ENCODE results near the gene HGS. TPM values are rescaled to one million over a fixed set of nuclear protein-coding genes. Genes with fewer than 3 reads are reported as not detected.
A peak's percentile ranks its signal among the peaks of the same experiment; 100 is the strongest.
"Not testable (repeated sequence)": the region's sequence is repeated elsewhere in the genome, so short reads cannot be mapped to it uniquely, and the experiment has no call there.

HGS gene
- total RNA-seq, 3 donors from 2014 or later, result 91.4 to 126 (median 102) TPM

DNA sequence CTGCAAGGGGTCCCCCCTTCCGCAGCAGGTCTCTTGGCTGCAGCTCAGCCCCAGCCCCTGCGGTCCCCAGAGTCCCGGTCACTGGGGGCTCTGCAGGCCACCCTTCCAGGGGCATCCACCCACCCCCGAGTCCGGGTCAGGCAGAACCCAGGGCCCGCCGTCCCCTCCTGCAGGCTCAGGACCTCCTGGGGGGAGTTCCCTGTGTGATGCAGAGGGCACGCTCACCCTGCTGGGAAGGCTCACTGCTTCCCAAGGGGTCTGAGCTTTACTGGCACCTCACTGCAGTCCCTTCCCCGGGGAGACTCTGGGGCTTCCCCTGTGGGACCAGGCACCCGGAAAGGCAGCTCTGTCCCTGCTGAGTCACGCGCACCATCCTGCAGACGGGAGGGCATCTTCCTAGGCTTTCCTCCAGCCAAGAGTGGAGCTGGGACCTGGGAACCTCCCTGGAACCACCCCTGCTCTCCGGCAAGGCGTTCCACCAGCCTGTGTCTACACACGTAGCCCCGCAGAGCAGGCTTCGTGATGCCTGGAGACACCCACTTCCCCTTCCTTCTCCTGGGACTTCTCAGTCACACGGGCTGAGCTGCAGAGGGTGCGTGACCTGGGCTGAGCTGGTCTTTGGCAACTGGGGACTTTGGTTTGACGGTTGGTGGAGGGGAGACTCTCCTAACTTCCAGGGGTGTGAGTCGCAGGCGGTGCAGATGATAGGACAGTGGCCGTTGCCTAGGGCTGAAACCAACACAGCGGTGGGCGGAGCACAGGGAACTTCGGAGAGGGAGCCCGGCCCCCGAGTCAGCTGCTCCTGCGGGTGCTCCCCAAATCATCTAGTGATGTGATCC lies 51.7 kb downstream of the HGS start:
- H3K36me3 ChIP-seq (ENCODE audit: low read depth), result no peaks in the 10 kb centered on the region
- peak; percentile 64 for ATAC-seq
- H3K4me1 ChIP-seq (ENCODE audit: low read depth), result peaks cover 30% of the 10 kb centered on the region
- TF ChIP-seq, protein P1, sequence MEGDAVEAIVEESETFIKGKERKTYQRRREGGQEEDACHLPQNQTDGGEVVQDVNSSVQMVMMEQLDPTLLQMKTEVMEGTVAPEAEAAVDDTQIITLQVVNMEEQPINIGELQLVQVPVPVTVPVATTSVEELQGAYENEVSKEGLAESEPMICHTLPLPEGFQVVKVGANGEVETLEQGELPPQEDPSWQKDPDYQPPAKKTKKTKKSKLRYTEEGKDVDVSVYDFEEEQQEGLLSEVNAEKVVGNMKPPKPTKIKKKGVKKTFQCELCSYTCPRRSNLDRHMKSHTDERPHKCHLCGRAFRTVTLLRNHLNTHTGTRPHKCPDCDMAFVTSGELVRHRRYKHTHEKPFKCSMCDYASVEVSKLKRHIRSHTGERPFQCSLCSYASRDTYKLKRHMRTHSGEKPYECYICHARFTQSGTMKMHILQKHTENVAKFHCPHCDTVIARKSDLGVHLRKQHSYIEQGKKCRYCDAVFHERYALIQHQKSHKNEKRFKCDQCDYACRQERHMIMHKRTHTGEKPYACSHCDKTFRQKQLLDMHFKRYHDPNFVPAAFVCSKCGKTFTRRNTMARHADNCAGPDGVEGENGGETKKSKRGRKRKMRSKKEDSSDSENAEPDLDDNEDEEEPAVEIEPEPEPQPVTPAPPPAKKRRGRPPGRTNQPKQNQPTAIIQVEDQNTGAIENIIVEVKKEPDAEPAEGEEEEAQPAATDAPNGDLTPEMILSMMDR (IDR thresholded peaks at IDR 0.05), result no peak
- H3K9me3 ChIP-seq, result no peaks in the 10 kb centered on the region
- peak; percentile 60 to 75 (median 73) for DNase-seq
- H3K4me3 ChIP-seq, result no peak overlapping the region
- intact Hi-C loops (cut with DNase I, micrococcal nuclease), result no loop called here

DNA sequence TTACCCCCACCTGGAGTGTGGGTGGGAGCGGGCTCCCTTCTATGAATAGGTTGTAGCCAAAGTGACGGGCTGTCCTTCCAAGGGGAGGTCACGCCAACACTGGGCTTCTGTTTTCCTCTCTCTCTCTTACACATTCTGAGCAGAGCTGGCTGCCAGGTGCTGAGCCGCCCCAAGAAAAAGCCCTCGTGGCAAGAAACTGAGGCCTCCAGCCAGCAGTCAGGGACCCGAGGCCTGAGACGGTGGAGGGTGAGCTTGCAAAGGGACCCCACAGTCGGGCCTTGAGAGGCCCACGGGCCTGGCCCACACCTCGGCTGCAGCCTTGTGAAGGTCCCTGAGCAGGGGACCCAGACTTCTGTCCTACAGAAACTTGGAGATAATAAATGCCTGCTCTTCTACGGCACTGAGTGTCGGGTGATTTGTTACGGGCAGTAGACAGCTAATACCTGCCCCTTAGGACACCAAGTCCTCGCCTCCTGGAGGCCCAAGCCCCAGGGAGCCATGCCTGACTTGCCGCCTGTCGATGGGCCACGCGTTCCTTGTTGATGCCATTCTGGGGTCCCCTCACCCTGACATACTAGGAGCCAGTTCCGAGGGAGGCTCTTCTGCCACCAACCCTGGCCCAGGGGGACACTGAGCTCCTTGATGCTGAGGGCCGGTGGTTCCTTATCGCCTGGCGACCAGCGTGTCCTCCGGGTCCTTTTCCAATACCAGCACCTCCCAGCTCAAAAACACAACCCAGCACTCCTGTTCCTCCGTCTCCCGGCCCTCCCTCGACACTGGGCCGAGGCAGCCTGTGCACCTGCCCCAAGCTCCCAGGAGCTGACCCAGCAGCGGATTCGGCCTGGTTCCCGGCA lies 54.4 kb downstream of the HGS start:
- Histone ChIP-seq H3K4me3 (no peak overlapping the region), H3K9me3 (no peaks in the 10 kb centered on the region), H3K36me3 (ENCODE audit: low read depth) (no peaks in the 10 kb centered on the region), H3K4me1 (ENCODE audit: low read depth) (peaks cover 30% of the 10 kb centered on the region)
- ATAC-seq (no peak), DNase-seq (no peak)
- intact Hi-C loops (cut with DNase I, micrococcal nuclease), result no loop called here
- TF ChIP-seq, protein P1 (IDR thresholded peaks at IDR 0.05), result no peak

DNA sequence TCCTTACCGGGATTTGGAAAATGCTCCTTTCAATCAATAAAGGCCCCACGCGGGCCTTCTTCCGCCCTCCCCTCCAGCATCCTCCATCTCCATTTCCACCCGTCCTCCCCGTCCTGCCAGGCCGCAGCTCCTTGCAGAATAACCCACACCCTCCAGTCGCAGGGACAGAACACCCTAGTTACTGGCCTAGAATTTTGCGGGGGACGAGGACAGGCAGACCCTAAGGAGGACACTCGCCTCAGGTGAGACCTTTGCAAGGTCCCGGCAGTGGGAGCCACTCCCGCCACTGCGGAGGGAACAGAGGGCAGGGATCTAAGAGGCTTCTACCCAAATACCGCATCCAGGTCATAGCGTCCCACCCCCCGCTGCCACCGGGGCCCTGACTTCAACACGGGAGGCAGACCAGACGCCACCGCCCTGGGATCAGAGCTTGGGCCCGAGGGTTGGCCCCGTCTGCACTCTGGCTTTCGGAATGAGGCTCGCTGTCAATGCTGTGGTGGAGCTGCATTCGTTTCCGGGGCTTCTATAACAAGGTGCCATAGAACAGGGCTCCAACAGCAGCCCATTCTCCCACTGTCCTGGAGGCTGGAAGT lies 55.1 kb downstream of the HGS start:
- TF ChIP-seq, protein P1 (IDR thresholded peaks at IDR 0.05), result no peak
- intact Hi-C loops (cut with DNase I, micrococcal nuclease), result no loop called here
- ATAC-seq (no peak), DNase-seq (no peak)
- no peaks in the 10 kb centered on the region for H3K9me3 ChIP-seq
- H3K4me1 ChIP-seq (ENCODE audit: low read depth), result peaks cover 24% of the 10 kb centered on the region
- H3K4me3 ChIP-seq, result no peak overlapping the region
- H3K36me3 ChIP-seq (ENCODE audit: low read depth), result no peaks in the 10 kb centered on the region

DNA sequence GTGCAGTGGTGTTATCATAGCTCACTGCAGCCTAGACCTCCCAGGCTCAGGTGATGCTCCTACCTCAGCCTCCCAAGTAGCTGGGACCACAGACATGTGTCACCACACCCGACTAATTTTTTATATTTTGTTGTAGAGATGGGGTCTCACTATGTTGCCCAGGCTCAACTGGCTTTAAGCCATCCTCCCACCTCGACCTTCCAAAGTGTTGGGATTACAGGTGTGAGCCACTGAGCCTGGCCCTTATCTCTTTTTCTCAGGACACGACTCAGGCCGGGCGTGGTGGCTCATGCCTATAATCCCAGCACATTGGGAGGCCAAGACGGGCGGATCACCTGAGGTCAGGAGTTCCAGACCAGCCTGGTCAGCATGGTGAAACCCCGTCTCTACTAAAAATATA lies 55.8 kb downstream of the HGS start:
- ATAC-seq; intact Hi-C loops (cut with DNase I, micrococcal nuclease); H3K4me3 ChIP-seq: not testable (repeated sequence)

DNA sequence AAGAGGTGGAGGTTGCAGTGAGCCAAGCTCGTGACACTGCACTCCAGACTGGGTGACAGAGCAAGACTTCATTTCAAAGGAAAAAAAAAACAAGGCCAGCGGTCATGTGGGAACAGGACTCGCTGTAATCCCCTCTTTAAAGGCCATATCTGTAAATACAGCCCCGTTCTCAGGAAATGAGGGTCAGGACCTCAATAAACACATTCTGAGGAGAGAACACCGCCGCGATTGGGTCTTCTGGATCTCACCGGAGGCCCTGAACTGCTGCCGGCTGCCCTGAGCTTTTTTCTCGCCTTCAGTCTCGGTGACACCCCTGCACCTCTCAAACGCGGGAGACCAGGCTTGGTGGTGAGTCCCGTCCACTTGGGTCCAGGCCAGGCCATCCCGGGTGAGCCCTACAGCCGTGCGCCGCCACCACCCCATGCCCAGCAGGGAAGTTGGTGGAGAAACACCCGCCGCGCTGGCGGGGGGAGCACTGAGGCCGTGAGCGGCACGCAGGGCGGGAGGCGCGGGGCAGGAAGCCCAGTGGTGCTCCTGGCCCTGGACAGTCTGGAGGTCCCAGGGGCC lies 56.7 kb downstream of the HGS start:
- no peak overlapping the region for H3K4me3 ChIP-seq
- DNase-seq (peak in 1 of 3 donors; percentile 44), ATAC-seq (peak; percentile 40)
- TF ChIP-seq, protein P1 (IDR thresholded peaks at IDR 0.05), result no peak
- H3K36me3 ChIP-seq (ENCODE audit: low read depth), result no peaks in the 10 kb centered on the region
- no peaks in the 10 kb centered on the region for H3K9me3 ChIP-seq
- intact Hi-C loops (cut with DNase I, micrococcal nuclease), result no loop called here
- peaks cover 8% of the 10 kb centered on the region for H3K4me1 ChIP-seq (ENCODE audit: low read depth)

More for the DNA sequence above, 55.8 kb downstream of the HGS start:
- H3K9me3 ChIP-seq; H3K36me3 ChIP-seq (ENCODE audit: low read depth); DNase-seq: not testable (repeated sequence)
- H3K4me1 ChIP-seq (ENCODE audit: low read depth), result peaks cover 17% of the 10 kb centered on the region
